H9 (cell line): ENCODE data around the gene CRABP1. TPM values are rescaled to one million over a fixed set of nuclear protein-coding genes. Genes with fewer than 3 reads are reported as not detected.

Experiments
- DNase-seq: peaks from one replicate; pipeline ENCODE4 v3.0.0-alpha.2; 2017
- H2AFZ ChIP-seq: one replicate; pipeline ENCODE4 v1.6.1; 2013; ENCODE audit warnings: mild to moderate bottlenecking, low read length, control low read depth, moderate library complexity
- H2AK5ac ChIP-seq: 2 replicates; pipeline ENCODE4 v1.6.1; 2013; ENCODE audit warnings: low read length, control low read depth, mixed read lengths; ENCODE audit not compliant: insufficient read length
- H2BK120ac ChIP-seq: one replicate; pipeline ENCODE4 v1.6.1; 2013; ENCODE audit warnings: low read depth, mild to moderate bottlenecking, low read length, control low read depth, inconsistent platforms; ENCODE audit not compliant: poor library complexity, severe bottlenecking
- H2BK12ac ChIP-seq: 2 replicates; pipeline ENCODE4 v1.6.1; 2013; ENCODE audit warnings: low read length, control low read depth, mixed read lengths, low read depth; ENCODE audit not compliant: insufficient read length
- H2BK15ac ChIP-seq: 2 replicates; pipeline ENCODE4 v1.6.1; 2013; ENCODE audit warnings: low read depth, low read length, control low read depth
- H2BK20ac ChIP-seq: one replicate; pipeline ENCODE4 v1.6.1; 2013; ENCODE audit warnings: low read depth, mild to moderate bottlenecking, low read length, control low read depth, inconsistent platforms; ENCODE audit not compliant: poor library complexity, severe bottlenecking
- H2BK5ac ChIP-seq: 2 replicates; pipeline ENCODE4 v1.6.1; 2013; ENCODE audit warnings: low read length, control low read depth, mixed read lengths; ENCODE audit not compliant: insufficient read length
- H3K14ac ChIP-seq: 2 replicates; pipeline ENCODE4 v1.6.1; 2013; ENCODE audit warnings: low read length, control low read depth; ENCODE audit not compliant: insufficient read depth
- H3K18ac ChIP-seq: 2 replicates; pipeline ENCODE4 v1.6.1; 2013; ENCODE audit warnings: low read depth, mild to moderate bottlenecking, mixed read lengths, low read length, control low read depth; ENCODE audit not compliant: insufficient read length
- H3K23ac ChIP-seq: 2 replicates; pipeline ENCODE4 v1.6.1; 2013; ENCODE audit warnings: low read length, control low read depth, mixed read lengths, low read depth; ENCODE audit not compliant: insufficient read length
- H3K23me2 ChIP-seq: 2 replicates; pipeline ENCODE4 v1.6.1; 2013; ENCODE audit warnings: low read depth, mild to moderate bottlenecking, mixed read lengths, low read length, control low read depth; ENCODE audit not compliant: insufficient read length, poor library complexity, severe bottlenecking
- H3K27ac ChIP-seq: 2 replicates; pipeline ENCODE4 v1.5.1; 2013; ENCODE audit warnings: low read length, control low read depth, mixed read lengths, low read depth; ENCODE audit not compliant: insufficient read length
- H3K27me3 ChIP-seq: 2 replicates; pipeline ENCODE4 v1.6.1; 2013; ENCODE audit warnings: low read length, control low read depth, inconsistent platforms; ENCODE audit not compliant: insufficient read depth
- H3K4ac ChIP-seq: 2 replicates; pipeline ENCODE4 v1.6.1; 2013; ENCODE audit warnings: low read depth, mild to moderate bottlenecking, control low read depth, inconsistent platforms, low read length, moderate library complexity
- H3K4me1 ChIP-seq: 2 replicates; pipeline ENCODE4 v1.6.1; 2013; ENCODE audit warnings: low read length, control low read depth, inconsistent platforms; ENCODE audit not compliant: insufficient read depth
- H3K4me2 ChIP-seq: 2 replicates; pipeline ENCODE4 v1.6.1; 2013; ENCODE audit warnings: low read length, control low read depth, mixed read lengths; ENCODE audit not compliant: insufficient read length, insufficient read depth
- H3K56ac ChIP-seq: 2 replicates; pipeline ENCODE4 v1.6.1; 2013; ENCODE audit warnings: low read depth, mild to moderate bottlenecking, mixed read lengths, low read length, control low read depth; ENCODE audit not compliant: insufficient read length
- H3K79me1 ChIP-seq: 2 replicates; pipeline ENCODE4 v1.6.1; 2013; ENCODE audit warnings: low read depth, mild to moderate bottlenecking, moderate library complexity, low read length, control low read depth, inconsistent platforms; ENCODE audit not compliant: insufficient read depth, poor library complexity, severe bottlenecking
- H3K79me2 ChIP-seq: 2 replicates; pipeline ENCODE4 v1.6.1; 2013; ENCODE audit warnings: low read length, control low read depth, inconsistent platforms; ENCODE audit not compliant: insufficient read depth
- H3K9ac ChIP-seq: 2 replicates; pipeline ENCODE4 v1.6.1; 2013; ENCODE audit warnings: low read length, control low read depth, mixed read lengths; ENCODE audit not compliant: insufficient read length; ENCODE audit errors: extremely low read depth
- H3K9me3 ChIP-seq: one replicate; pipeline ENCODE4 v1.6.1; 2013; ENCODE audit warnings: low read depth, low read length, inconsistent platforms; ENCODE audit not compliant: control insufficient read depth
- H3T11ph ChIP-seq: one replicate; pipeline ENCODE4 v1.6.1; 2013; ENCODE audit warnings: mild to moderate bottlenecking, low read length, control low read depth, inconsistent platforms
- H4K20me1 ChIP-seq: one replicate; pipeline ENCODE4 v1.6.1; 2013; ENCODE audit not compliant: control insufficient read depth, insufficient read length, insufficient read depth
- H4K5ac ChIP-seq: 2 replicates; pipeline ENCODE4 v1.6.1; 2013; ENCODE audit warnings: low read depth, mild to moderate bottlenecking, mixed read lengths, low read length, control low read depth; ENCODE audit not compliant: insufficient read length
- H4K8ac ChIP-seq: replicated peaks from 2 replicates; pipeline ENCODE4 v1.6.1; 2013; ENCODE audit warnings: low read length, control low read depth, mixed read lengths, low read depth; ENCODE audit not compliant: insufficient read length
- H4K91ac ChIP-seq: 2 replicates; pipeline ENCODE4 v1.6.1; 2013; ENCODE audit warnings: low read depth, mild to moderate bottlenecking, moderate library complexity, mixed read lengths, low read length, control low read depth; ENCODE audit not compliant: insufficient read length
- H3K27ac Mint-ChIP-seq, 3 experiments: 2 replicates in 2 of 3; 3 replicates in 1 of 3; pipeline ENCODE4 v1.8.0; 2020 to 2021; ENCODE audit warnings: mixed read lengths in 3 of 3, mild to moderate bottlenecking in 1 of 3, moderate library complexity in 1 of 3
- H3K27me3 Mint-ChIP-seq: 2 replicates; pipeline ENCODE4 v1.8.0; 2021; ENCODE audit warnings: low read depth, mild to moderate bottlenecking, moderate library complexity, mixed read lengths
- H3K36me3 Mint-ChIP-seq, 3 experiments: 2 replicates in 2 of 3; 3 replicates in 1 of 3; pipeline ENCODE4 v1.8.0; 2020 to 2021; ENCODE audit warnings: low read depth in 3 of 3, mixed read lengths in 3 of 3; ENCODE audit not compliant: insufficient read depth in 1 of 3
- H3K4me1 Mint-ChIP-seq, 2 experiments: 2 replicates each; pipeline ENCODE4 v1.8.0; 2020; ENCODE audit warnings: mixed read lengths in 2 of 2
- H3K4me3 Mint-ChIP-seq, 2 experiments: 2 replicates in 1 of 2; 3 replicates in 1 of 2; pipeline ENCODE4 v1.8.0; 2020 to 2021; ENCODE audit warnings: mild to moderate bottlenecking in 2 of 2, mixed read lengths in 2 of 2, moderate library complexity in 1 of 2
- H3K9me3 Mint-ChIP-seq, 2 experiments: 2 replicates in 1 of 2; 3 replicates in 1 of 2; pipeline ENCODE4 v1.8.0; 2020; ENCODE audit warnings: mild to moderate bottlenecking in 2 of 2, mixed read lengths in 2 of 2, moderate library complexity in 1 of 2
- CTCF ChIP-seq: fragments of 200-600 bp; sonication (generic); conservative IDR thresholded peaks from 3 replicates; pipeline ENCODE4 v1.8.0; 2021; ENCODE audit warnings: antibody characterized with exemption, mild to moderate bottlenecking
- WGBS: extraction: QIAGEN DNeasy Blood & Tissue Kit; methylation state at CpG from one replicate; pipeline ENCODE4 v1.1.7; 2013; ENCODE audit warnings: missing lambda C conversion rate, low lambda C conversion rate, mixed read lengths; ENCODE audit not compliant: insufficient read length; ENCODE audit errors: extremely low coverage; 5-methylcytosine and 5-hydroxymethylcytosine counted together
- total RNA-seq: library from RNA; stranded (reverse); gene quantifications from 2 replicates; pipeline ENCODE4 v1.2.1, GENCODE V29; 2021

The CRABP1 gene
- total RNA-seq, 1 experiment from 2014 or later, result 93.1 TPM

- Histone ChIP-seq H2BK5ac (no peak overlapping the region), H2AK5ac (no peak overlapping the region), H3K18ac (no peak overlapping the region), H2BK120ac (no peak overlapping the region), H4K20me1 (no peaks in the 10 kb centered on the region), H2BK12ac (no peak overlapping the region), H3K9me3 (no peaks in the 10 kb centered on the region), H3K14ac (no peak overlapping the region), H3K27ac (no peak overlapping the region), H3K27me3 (no peaks in the 10 kb centered on the region), H3K23ac (no peak overlapping the region), H4K8ac (no peak overlapping the region), H3T11ph (no peak overlapping the region), H3K79me2 (no peaks in the 10 kb centered on the region), H2BK20ac (no peak overlapping the region), H2AFZ (no peak overlapping the region), H3K79me1 (no peaks in the 10 kb centered on the region), H3K23me2 (no peaks in the 10 kb centered on the region), H3K9ac (no peak overlapping the region), H3K4me2 (no peak overlapping the region), H2BK15ac (no peak overlapping the region), H4K5ac (no peak overlapping the region), H3K4ac (no peak overlapping the region), H3K4me1 (no peaks in the 10 kb centered on the region), H3K56ac (no peak overlapping the region), H4K91ac (no peak overlapping the region)
- Mint-ChIP-seq H3K27ac (no peak overlapping the region), H3K27me3 (peaks cover 2% of the 10 kb centered on the region), H3K9me3 (no peaks in the 10 kb centered on the region), H3K36me3 (no peaks in the 10 kb centered on the region), H3K4me3 (no peak overlapping the region), H3K4me1 (peaks cover 13 to 22% of the 10 kb centered on the region in 2 experiments)
- WGBS, result no CpG with 5 or more reads among the region's 8 CpGs
- TF ChIP-seq CTCF, result no peak
- DNase-seq, result no peak
Observed at GRCh38 chr15:78355177-78355576, 15.0 kb downstream of the CRABP1 start.
